ENCODE data around the gene SAPCD2.

SAPCD2 gene

DNA sequence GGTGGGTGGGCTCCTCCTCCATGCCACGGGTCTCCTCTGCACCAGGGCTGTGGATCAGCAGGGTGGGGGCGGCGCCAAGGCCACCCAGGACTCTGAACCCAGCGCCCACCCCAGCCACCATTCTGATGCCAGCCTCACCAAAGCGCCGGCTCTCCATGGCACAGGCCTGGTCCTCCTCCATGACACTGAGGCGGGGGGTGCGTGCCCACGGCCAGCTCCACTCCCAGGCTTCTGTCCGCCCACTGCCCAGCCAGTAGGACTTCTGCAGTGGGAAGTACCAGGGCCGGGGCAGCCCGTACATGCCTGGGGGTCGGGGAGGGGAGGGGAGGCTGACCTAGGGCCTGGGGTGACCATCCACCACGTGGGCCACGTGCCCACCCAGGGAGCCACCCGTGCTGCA, 53.9 kb downstream of the SAPCD2 start:
- DNase-seq, result no peak

DNA sequence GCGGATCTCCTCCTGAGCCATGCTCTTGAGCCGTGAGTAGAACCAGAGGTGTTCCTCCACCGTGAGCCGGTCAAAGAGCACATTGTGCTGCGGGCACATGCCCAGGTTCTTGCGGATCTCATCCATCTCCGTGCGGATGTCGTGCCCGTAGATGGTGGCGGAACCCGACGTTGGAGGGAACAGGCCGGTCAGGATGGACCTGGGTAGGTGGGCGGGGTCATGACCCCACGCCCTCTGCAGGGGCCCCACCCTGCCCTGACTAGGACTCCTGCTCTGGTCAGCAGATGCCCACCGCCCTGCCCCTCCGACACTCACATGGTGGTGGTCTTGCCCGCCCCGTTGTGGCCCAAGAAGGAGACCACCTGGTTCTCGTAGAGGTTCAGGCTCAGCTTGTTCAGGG, 54.4 kb downstream of the SAPCD2 start:
- no peak for DNase-seq

DNA sequence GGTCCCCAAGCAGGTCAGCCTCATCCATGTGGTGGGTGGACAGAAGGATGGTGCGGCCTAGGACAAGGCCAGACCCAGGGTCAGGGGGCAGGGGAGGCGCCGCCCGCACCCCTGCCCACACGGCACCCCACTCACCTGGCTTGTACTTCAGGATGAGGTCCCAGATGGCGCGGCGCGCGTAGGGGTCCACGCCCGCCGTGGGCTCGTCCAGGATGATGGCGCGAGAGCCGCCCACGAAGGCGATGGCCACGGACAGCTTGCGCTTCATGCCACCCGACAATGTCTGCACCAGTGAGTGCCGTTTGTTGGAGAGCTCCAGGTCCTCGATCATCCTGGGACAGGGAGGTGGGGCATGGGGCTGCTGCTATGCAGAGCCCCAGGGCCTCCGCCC, 54.8 kb downstream of the SAPCD2 start:
- no peak for DNase-seq

DNA sequence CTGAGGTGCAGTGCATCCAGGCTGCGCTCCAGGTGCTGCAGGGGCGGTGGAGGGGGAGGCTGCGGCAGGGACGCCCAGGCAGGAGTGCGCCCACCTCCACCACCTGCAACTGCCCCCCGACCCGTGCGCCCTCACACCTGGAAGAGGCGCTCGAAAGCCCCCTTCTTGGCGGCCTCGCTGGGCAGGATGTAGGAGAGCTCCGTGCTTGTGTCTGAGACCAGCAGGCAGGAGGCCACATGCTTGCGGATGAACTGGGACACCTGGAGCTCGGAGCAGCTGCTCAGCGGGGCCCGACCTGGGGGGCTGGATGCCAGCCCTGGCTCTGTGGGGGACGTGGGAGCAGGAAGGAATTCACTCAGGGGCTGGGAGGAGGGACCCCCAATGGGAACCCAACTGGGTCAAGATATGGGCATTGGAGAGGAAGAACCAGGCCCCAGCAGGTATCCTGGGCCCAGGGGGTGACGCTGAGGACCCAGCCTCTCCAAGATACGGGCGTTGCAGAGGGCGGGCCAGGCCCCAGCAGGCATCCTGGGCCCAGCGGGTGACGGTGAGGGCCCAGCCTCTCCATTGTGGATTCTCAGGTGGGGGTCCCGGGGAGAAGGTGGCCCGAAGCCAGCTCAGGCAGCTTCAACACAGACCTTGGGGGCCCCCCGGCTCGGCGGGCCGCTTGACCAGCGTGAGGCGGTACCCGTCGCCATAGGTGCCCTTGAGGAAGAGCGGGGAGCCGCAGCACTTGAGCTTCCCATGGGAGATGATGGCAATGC, 55.4 kb downstream of the SAPCD2 start:
- DNase-seq, result no peak

DNA sequence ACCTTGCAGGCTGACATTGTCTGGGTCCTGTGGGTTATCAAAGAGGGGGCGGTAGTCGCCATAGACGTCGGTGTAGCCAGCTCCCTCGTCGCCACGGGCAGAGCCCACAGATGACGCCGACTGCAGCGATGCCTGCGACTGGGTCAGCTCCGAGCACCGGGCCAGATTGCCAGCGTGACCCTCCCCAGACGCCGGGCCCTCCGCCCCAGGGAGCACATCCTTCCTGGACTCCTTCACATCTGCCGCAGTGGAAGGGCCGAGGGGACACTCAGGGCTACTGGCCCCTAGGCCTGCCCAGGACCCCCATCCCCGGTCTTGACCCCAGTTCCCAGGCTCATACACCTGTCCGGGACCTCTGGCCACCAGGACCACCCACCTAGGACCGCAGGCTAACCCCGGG, 56.2 kb downstream of the SAPCD2 start:
- no peak for DNase-seq

DNA sequence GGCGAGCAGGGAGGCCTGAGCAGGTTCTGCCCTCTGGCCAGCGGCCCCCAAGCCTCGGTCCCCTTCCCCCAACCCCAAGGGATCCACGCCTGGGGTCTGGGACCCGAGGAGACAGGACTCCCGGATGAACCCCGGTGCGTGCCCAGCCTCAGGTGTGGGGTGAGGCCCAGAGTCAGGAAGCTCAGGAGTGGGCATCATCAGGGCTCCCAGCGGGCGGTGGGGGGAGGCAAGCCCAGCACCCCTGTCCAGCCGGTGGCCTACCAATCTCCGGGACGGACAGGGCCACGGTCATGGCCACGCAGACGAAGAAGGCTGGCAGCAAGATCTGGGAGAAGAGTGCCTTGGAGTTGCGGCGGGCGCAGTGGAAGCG, 56.8 kb downstream of the SAPCD2 start:
- no peak for DNase-seq

DNA sequence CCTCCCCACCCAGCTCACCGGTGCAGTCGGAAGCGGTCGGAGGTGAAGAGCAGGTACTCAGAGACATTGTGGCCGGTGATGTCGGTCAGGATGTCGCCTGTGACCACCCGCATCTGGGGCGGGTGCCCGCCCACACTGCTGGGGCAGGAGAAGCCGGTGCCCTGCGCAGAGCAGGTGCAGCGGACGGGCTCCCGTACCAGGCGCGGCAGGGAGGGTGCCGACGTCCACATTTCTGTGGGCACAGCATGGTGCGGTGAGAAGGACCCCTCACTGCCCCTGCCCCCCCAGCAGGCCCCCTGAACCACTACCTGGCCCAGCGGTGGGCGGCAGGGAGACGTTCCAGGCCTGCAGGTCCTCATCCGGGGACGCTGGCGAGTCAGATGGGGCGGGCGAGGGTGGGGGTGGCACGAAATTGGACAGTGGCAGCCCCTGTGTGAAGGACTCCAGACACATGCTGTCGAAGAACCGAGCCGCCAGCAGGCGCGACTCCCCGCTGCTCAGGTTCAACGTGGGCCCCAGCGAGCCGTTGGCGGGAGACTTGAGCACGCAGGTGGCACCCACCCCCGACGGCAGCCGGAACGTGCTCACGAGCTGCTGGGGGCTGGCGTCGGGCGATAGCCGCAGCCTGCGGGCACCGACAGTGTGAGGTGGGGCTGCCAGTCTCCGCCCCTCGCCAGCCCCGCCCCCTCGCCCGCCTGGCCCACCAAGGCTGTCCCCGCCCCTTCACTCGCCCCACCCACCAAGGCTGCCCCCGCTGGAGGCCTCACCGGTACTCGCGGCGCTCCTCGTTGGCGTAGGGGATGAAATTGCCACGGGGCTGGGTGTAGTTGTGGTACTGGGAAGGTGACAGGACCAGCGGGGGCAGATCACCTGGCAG, 57.4 kb downstream of the SAPCD2 start:
- DNase-seq, result no peak
